IPS-NIHi7 (cell line): ENCODE data around the gene WNT9A.
A peak's percentile ranks its signal among the peaks of the same experiment; 100 is the strongest.
"Not testable (repeated sequence)": the region's sequence is repeated elsewhere in the genome, so short reads cannot be mapped to it uniquely, and the experiment has no call there.

Source experiments
- DNase-seq: peaks from one replicate; pipeline ENCODE4 v3.0.0; 2012; ENCODE audit warnings: mixed read lengths; ENCODE audit errors: extremely low spot score

WNT9A gene

DNA sequence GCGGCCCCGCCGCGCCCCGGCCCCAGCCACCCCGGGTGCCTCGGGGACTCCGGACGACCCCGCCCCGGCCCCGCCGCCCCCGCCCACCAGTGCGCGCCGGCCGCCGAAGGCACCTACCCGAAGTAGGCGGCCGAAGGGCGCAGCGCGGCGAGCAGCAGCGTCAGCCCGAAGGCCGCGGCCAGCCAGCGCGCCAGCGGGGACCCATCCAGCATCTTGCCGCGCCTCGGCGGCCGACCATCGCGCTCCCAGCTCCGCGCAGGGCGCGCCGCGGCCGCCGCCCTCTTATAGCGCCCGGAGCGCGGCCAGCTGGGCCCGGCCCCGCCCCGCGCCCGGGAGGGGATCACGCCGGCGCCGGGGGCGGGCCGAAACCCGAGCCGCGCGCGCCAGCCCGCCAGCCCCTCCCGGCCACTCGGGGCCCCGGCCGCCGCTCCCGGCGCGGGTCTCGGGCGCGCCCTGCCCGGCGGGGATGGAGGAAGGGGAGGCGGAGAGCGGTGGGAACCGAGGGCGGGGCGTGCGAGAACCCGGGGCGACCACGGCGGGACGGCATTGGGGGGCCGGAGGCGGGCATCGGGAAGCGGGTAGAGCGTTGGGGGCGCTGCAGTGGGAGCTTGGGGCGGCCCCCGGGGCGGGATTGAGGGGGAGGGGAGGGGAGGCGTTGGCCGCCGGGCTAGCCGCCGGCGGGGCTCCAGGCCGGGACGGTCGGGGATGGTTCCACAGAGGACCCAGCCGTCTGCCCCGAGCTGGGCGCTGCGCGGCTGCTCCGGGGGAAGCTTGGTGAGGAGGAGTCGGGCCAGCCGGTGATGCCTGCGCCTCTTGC is at the start of gene WNT9A:
WNT9A (minus strand) TSS at position 257 of the 817 bp plus-strand sequence; CDS start at position 212, 45 bp downstream.
- DNase-seq = peak; percentile 93

GRCh38 chr1:227996187-227996950 is 48.6 kb upstream of the WNT9A start:
- DNase-seq = no peak

- DNase-seq = no peak
Observed at GRCh38 chr1:227994632-227995300, 47.0 kb upstream of the WNT9A start.

- no peak for DNase-seq
Observed at GRCh38 chr1:227987181-227987580, 39.4 kb upstream of the WNT9A start.

DNA sequence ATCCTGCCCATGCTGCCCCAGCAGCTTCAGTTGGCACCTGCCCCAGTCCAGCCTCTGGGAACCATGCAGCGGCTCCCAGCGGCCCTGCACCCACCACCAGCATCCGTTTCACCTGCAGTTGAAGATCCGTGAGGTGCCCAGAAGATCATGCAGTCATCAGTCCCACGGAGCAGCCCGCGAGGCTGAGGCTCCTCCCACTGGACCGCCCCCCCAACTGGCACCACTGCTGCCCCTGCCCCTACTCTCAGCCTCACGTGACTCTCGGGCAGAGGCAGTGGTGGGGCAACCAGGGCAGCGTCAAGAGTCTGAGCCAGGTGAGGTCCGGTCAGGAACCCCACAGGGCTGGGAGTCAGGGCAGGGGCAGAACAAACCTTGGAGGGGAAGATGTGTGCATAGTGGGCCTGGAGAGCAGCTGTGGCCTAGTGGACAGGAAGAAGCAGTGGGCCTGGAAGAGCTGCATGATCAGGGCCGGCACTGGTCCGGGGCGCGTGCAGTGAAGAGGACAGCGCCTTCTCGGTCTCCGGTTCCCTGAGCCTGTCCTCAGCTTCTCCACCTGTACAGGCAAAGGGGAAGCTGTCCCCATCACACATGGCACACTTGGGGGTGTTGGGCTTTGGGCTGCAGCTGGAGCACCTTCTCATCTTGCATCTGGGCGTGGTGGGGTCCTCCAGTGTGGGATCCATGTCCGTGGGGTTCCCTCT is 28.0 kb upstream of the WNT9A start:
- not testable (repeated sequence) for DNase-seq

DNA sequence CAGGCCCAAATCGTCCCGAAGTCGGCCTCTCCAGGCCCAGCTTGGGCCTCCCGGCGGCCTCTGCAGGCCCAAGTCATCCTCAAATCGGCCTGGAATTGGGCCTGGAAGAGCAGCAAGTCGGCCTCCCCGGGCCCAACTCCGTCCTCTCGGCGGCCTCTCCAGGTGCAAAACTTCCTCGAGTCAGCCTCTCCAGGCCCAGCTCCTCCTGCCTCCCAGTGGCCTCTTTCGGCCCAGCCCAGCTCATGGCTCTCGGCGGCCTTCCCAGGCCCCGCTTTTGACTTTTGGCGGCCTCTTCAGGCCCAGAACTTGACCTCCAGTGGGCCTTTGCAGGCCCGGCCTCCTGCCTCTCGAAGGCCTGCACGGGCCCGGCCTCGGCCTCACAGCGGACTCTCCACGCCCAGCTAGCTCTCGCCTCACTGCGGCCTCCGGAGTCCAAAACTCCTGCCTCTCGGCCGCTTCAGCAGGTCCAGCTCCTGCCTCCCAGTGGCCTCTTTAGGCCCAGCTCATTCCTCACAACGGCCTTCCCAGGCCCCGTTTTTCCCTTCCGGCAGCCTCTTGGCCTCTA is 26.1 kb upstream of the WNT9A start:
- not testable (repeated sequence) for DNase-seq

DNA sequence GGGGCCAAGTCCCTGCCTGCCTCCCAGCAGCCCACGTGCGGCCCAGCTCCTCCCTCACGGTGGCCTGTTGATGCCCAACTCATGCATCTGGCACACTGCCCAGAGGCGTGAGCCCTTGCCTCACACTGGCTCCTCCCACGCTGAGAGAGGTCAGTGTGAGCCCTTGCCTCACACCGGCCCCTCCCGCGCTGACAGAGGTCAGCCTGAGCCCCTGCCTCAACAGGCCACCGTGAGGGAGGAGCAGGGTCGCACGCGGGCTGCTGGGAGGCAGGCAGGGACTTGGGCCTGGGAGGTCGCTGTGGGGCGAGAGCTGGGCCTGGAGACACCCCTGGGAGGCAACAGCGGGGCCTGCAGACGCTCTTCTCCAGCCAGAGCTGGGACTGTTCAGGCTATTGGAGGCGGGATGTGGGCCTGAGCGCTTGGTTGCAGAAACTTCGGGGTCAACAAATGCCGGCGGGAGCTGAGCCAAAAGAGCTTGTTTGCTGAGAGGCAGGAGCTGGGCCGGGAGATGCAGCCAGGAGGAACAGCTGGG is 25.2 kb upstream of the WNT9A start:
- DNase-seq = not testable (repeated sequence)

GRCh38 chr1:227972283-227972679 is 24.5 kb upstream of the WNT9A start:
- DNase-seq = not testable (repeated sequence)

DNA sequence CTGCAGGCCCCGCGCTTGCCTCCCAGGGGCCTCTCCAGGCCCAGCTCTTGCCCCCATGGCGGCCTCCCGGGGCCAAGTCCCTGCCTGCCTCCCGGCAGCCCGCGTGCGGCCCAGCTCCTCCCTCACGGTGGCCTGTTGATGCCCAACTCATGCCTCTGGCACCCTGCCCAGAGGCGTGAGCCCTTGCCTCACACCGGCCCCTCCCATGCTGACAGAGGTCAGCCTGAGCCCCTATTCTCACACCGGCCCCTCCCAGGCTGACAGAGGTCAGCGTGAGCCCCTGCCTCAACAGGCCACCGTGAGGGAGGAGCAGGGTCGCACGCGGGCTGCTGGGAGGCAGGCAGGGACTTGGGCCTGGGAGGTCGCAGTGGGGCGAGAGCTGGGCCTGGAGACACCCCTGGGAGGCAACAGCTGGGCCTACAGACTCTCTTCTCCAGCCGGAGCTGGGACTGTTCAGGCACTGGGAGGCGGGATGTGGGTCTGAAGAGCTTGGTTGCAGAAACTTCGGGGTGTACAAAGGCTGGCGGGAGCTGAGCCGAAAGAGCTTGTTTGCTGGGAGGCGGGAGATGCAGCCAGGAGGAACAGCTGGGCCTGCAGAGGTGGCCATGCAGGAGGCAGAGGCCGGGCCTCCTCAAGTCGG is 24.0 kb upstream of the WNT9A start:
- DNase-seq = not testable (repeated sequence)

- DNase-seq = not testable (repeated sequence)
Observed at GRCh38 chr1:227971216-227971615, 23.5 kb upstream of the WNT9A start.

GRCh38 chr1:227970076-227970995 is 22.6 kb upstream of the WNT9A start:
- DNase-seq = not testable (repeated sequence)

GRCh38 chr1:227967815-227968214 is 20.1 kb upstream of the WNT9A start:
- DNase-seq = not testable (repeated sequence)

GRCh38 chr1:227966733-227967132 is 19.0 kb upstream of the WNT9A start:
- DNase-seq = not testable (repeated sequence)

GRCh38 chr1:227961651-227962466 is 14.1 kb upstream of the WNT9A start:
- DNase-seq = no peak

GRCh38 chr1:227959325-227959860 is 11.7 kb upstream of the WNT9A start:
- no peak for DNase-seq

GRCh38 chr1:227958617-227959324 is 11.0 kb upstream of the WNT9A start:
- DNase-seq = no peak

DNA sequence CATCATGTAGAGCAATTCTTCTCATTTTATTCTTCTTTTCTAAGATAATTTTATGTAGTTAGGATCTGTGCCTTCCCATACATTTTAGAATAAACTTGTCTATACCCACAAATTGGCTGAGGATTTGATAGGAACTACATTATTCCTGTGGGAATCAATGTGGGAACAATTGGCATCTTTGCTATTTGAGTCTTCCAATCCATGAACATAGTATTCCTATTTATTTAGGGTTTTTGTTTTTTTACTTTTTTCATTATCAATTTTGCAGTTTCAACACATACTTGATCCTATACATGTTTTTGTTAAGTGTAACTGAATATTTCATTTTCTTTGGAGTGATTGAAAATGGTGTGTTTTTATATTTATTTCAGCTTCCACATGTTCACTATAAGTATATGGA is 8.1 kb upstream of the WNT9A start:
- no peak for DNase-seq
